Measurements from ENCODE around the gene ABCC2.
"Not testable (repeated sequence)": the region's sequence is repeated elsewhere in the genome, so short reads cannot be mapped to it uniquely, and the experiment has no call there.

Gene ABCC2

GRCh38 chr10:99855479-99856071 lies 73.1 kb downstream of the ABCC2 start:
- DNase-seq, result no peak

- no peak for DNase-seq
Observed at GRCh38 chr10:99858849-99859248, 76.4 kb downstream of the ABCC2 start.

GRCh38 chr10:99859585-99859984 lies 77.1 kb downstream of the ABCC2 start:
- no peak for DNase-seq

GRCh38 chr10:99860466-99860865 lies 78.0 kb downstream of the ABCC2 start:
- no peak for DNase-seq

GRCh38 chr10:99863535-99864240 lies 81.2 kb downstream of the ABCC2 start:
- DNase-seq, result not testable (repeated sequence)

- not testable (repeated sequence) for DNase-seq
Observed at GRCh38 chr10:99867250-99867649, 84.8 kb downstream of the ABCC2 start.

GRCh38 chr10:99869581-99870122 lies 87.2 kb downstream of the ABCC2 start:
- no peak for DNase-seq

- DNase-seq, result no peak
Observed at GRCh38 chr10:99870123-99870730, 87.8 kb downstream of the ABCC2 start.

- no peak for DNase-seq
Observed at GRCh38 chr10:99872367-99873162, 90.1 kb downstream of the ABCC2 start.

- DNase-seq, result no peak
Observed at GRCh38 chr10:99873846-99874245, 91.4 kb downstream of the ABCC2 start.

- DNase-seq, result no peak
Observed at GRCh38 chr10:99874341-99875085, 92.1 kb downstream of the ABCC2 start.

- no peak for DNase-seq
Observed at GRCh38 chr10:99875473-99875872, 93.0 kb downstream of the ABCC2 start.

GRCh38 chr10:99880080-99880835 lies 97.8 kb downstream of the ABCC2 start:
- no peak for DNase-seq

GRCh38 chr10:99881371-99881770 lies 98.9 kb downstream of the ABCC2 start:
- DNase-seq, result no peak

GRCh38 chr10:99883523-99883922 lies 101.1 kb downstream of the ABCC2 start:
- DNase-seq, result no peak

- DNase-seq, result no peak
Observed at GRCh38 chr10:99888622-99889021, 106.2 kb downstream of the ABCC2 start.

- DNase-seq, result no peak
Observed at GRCh38 chr10:99894613-99895012, 112.2 kb downstream of the ABCC2 start.

- not testable (repeated sequence) for DNase-seq
Observed at GRCh38 chr10:99895066-99895465, 112.6 kb downstream of the ABCC2 start.

GRCh38 chr10:99895867-99896266 lies 113.4 kb downstream of the ABCC2 start:
- no peak for DNase-seq
